H9 (cell line): ENCODE results near the gene PRR14. TPM values are rescaled to one million over a fixed set of nuclear protein-coding genes. Genes with fewer than 3 reads are reported as not detected.
"Not testable (repeated sequence)": the region's sequence is repeated elsewhere in the genome, so short reads cannot be mapped to it uniquely, and the experiment has no call there.

Source experiments
- DNase-seq: peaks from one replicate; pipeline ENCODE4 v3.0.0-alpha.2; 2017
- H2AFZ ChIP-seq: one replicate; pipeline ENCODE4 v1.6.1; 2013; ENCODE audit warnings: mild to moderate bottlenecking, low read length, control low read depth, moderate library complexity
- H2AK5ac ChIP-seq: 2 replicates; pipeline ENCODE4 v1.6.1; 2013; ENCODE audit warnings: low read length, control low read depth, mixed read lengths; ENCODE audit not compliant: insufficient read length
- H2BK120ac ChIP-seq: one replicate; pipeline ENCODE4 v1.6.1; 2013; ENCODE audit warnings: low read depth, mild to moderate bottlenecking, low read length, control low read depth, inconsistent platforms; ENCODE audit not compliant: poor library complexity, severe bottlenecking
- H2BK12ac ChIP-seq: 2 replicates; pipeline ENCODE4 v1.6.1; 2013; ENCODE audit warnings: low read length, control low read depth, mixed read lengths, low read depth; ENCODE audit not compliant: insufficient read length
- H2BK15ac ChIP-seq: 2 replicates; pipeline ENCODE4 v1.6.1; 2013; ENCODE audit warnings: low read depth, low read length, control low read depth
- H2BK20ac ChIP-seq: one replicate; pipeline ENCODE4 v1.6.1; 2013; ENCODE audit warnings: low read depth, mild to moderate bottlenecking, low read length, control low read depth, inconsistent platforms; ENCODE audit not compliant: poor library complexity, severe bottlenecking
- H2BK5ac ChIP-seq: 2 replicates; pipeline ENCODE4 v1.6.1; 2013; ENCODE audit warnings: low read length, control low read depth, mixed read lengths; ENCODE audit not compliant: insufficient read length
- H3K14ac ChIP-seq: 2 replicates; pipeline ENCODE4 v1.6.1; 2013; ENCODE audit warnings: low read length, control low read depth; ENCODE audit not compliant: insufficient read depth
- H3K18ac ChIP-seq: 2 replicates; pipeline ENCODE4 v1.6.1; 2013; ENCODE audit warnings: low read depth, mild to moderate bottlenecking, mixed read lengths, low read length, control low read depth; ENCODE audit not compliant: insufficient read length
- H3K23ac ChIP-seq: 2 replicates; pipeline ENCODE4 v1.6.1; 2013; ENCODE audit warnings: low read length, control low read depth, mixed read lengths, low read depth; ENCODE audit not compliant: insufficient read length
- H3K23me2 ChIP-seq: 2 replicates; pipeline ENCODE4 v1.6.1; 2013; ENCODE audit warnings: low read depth, mild to moderate bottlenecking, mixed read lengths, low read length, control low read depth; ENCODE audit not compliant: insufficient read length, poor library complexity, severe bottlenecking
- H3K27ac ChIP-seq: 2 replicates; pipeline ENCODE4 v1.5.1; 2013; ENCODE audit warnings: low read length, control low read depth, mixed read lengths, low read depth; ENCODE audit not compliant: insufficient read length
- H3K27me3 ChIP-seq: 2 replicates; pipeline ENCODE4 v1.6.1; 2013; ENCODE audit warnings: low read length, control low read depth, inconsistent platforms; ENCODE audit not compliant: insufficient read depth
- H3K4ac ChIP-seq: 2 replicates; pipeline ENCODE4 v1.6.1; 2013; ENCODE audit warnings: low read depth, mild to moderate bottlenecking, control low read depth, inconsistent platforms, low read length, moderate library complexity
- H3K4me1 ChIP-seq: 2 replicates; pipeline ENCODE4 v1.6.1; 2013; ENCODE audit warnings: low read length, control low read depth, inconsistent platforms; ENCODE audit not compliant: insufficient read depth
- H3K4me2 ChIP-seq: 2 replicates; pipeline ENCODE4 v1.6.1; 2013; ENCODE audit warnings: low read length, control low read depth, mixed read lengths; ENCODE audit not compliant: insufficient read length, insufficient read depth
- H3K56ac ChIP-seq: 2 replicates; pipeline ENCODE4 v1.6.1; 2013; ENCODE audit warnings: low read depth, mild to moderate bottlenecking, mixed read lengths, low read length, control low read depth; ENCODE audit not compliant: insufficient read length
- H3K79me1 ChIP-seq: 2 replicates; pipeline ENCODE4 v1.6.1; 2013; ENCODE audit warnings: low read depth, mild to moderate bottlenecking, moderate library complexity, low read length, control low read depth, inconsistent platforms; ENCODE audit not compliant: insufficient read depth, poor library complexity, severe bottlenecking
- H3K79me2 ChIP-seq: 2 replicates; pipeline ENCODE4 v1.6.1; 2013; ENCODE audit warnings: low read length, control low read depth, inconsistent platforms; ENCODE audit not compliant: insufficient read depth
- H3K9ac ChIP-seq: 2 replicates; pipeline ENCODE4 v1.6.1; 2013; ENCODE audit warnings: low read length, control low read depth, mixed read lengths; ENCODE audit not compliant: insufficient read length; ENCODE audit errors: extremely low read depth
- H3K9me3 ChIP-seq: one replicate; pipeline ENCODE4 v1.6.1; 2013; ENCODE audit warnings: low read depth, low read length, inconsistent platforms; ENCODE audit not compliant: control insufficient read depth
- H3T11ph ChIP-seq: one replicate; pipeline ENCODE4 v1.6.1; 2013; ENCODE audit warnings: mild to moderate bottlenecking, low read length, control low read depth, inconsistent platforms
- H4K20me1 ChIP-seq: one replicate; pipeline ENCODE4 v1.6.1; 2013; ENCODE audit not compliant: control insufficient read depth, insufficient read length, insufficient read depth
- H4K5ac ChIP-seq: 2 replicates; pipeline ENCODE4 v1.6.1; 2013; ENCODE audit warnings: low read depth, mild to moderate bottlenecking, mixed read lengths, low read length, control low read depth; ENCODE audit not compliant: insufficient read length
- H4K8ac ChIP-seq: replicated peaks from 2 replicates; pipeline ENCODE4 v1.6.1; 2013; ENCODE audit warnings: low read length, control low read depth, mixed read lengths, low read depth; ENCODE audit not compliant: insufficient read length
- H4K91ac ChIP-seq: 2 replicates; pipeline ENCODE4 v1.6.1; 2013; ENCODE audit warnings: low read depth, mild to moderate bottlenecking, moderate library complexity, mixed read lengths, low read length, control low read depth; ENCODE audit not compliant: insufficient read length
- H3K27ac Mint-ChIP-seq, 3 experiments: 2 replicates in 2 of 3; 3 replicates in 1 of 3; pipeline ENCODE4 v1.8.0; 2020 to 2021; ENCODE audit warnings: mixed read lengths in 3 of 3, mild to moderate bottlenecking in 1 of 3, moderate library complexity in 1 of 3
- H3K27me3 Mint-ChIP-seq: 2 replicates; pipeline ENCODE4 v1.8.0; 2021; ENCODE audit warnings: low read depth, mild to moderate bottlenecking, moderate library complexity, mixed read lengths
- H3K36me3 Mint-ChIP-seq, 3 experiments: 2 replicates in 2 of 3; 3 replicates in 1 of 3; pipeline ENCODE4 v1.8.0; 2020 to 2021; ENCODE audit warnings: low read depth in 3 of 3, mixed read lengths in 3 of 3; ENCODE audit not compliant: insufficient read depth in 1 of 3
- H3K4me1 Mint-ChIP-seq, 2 experiments: 2 replicates each; pipeline ENCODE4 v1.8.0; 2020; ENCODE audit warnings: mixed read lengths in 2 of 2
- H3K4me3 Mint-ChIP-seq, 2 experiments: 2 replicates in 1 of 2; 3 replicates in 1 of 2; pipeline ENCODE4 v1.8.0; 2020 to 2021; ENCODE audit warnings: mild to moderate bottlenecking in 2 of 2, mixed read lengths in 2 of 2, moderate library complexity in 1 of 2
- H3K9me3 Mint-ChIP-seq, 2 experiments: 2 replicates in 1 of 2; 3 replicates in 1 of 2; pipeline ENCODE4 v1.8.0; 2020; ENCODE audit warnings: mild to moderate bottlenecking in 2 of 2, mixed read lengths in 2 of 2, moderate library complexity in 1 of 2
- WGBS: extraction: QIAGEN DNeasy Blood & Tissue Kit; methylation state at CpG from one replicate; pipeline ENCODE4 v1.1.7; 2013; ENCODE audit warnings: missing lambda C conversion rate, low lambda C conversion rate, mixed read lengths; ENCODE audit not compliant: insufficient read length; ENCODE audit errors: extremely low coverage; 5-methylcytosine and 5-hydroxymethylcytosine counted together
- total RNA-seq: library from RNA; stranded (reverse); gene quantifications from 2 replicates; pipeline ENCODE4 v1.2.1, GENCODE V29; 2021
- TF ChIP-seq, protein P1 (sequence below): fragments of 200-600 bp; sonication (generic); conservative IDR thresholded peaks from 3 replicates; pipeline ENCODE4 v1.8.0; 2021; ENCODE audit warnings: antibody characterized with exemption, mild to moderate bottlenecking

Gene PRR14
- total RNA-seq, 1 experiment from 2014 or later, result 11.6 TPM

DNA sequence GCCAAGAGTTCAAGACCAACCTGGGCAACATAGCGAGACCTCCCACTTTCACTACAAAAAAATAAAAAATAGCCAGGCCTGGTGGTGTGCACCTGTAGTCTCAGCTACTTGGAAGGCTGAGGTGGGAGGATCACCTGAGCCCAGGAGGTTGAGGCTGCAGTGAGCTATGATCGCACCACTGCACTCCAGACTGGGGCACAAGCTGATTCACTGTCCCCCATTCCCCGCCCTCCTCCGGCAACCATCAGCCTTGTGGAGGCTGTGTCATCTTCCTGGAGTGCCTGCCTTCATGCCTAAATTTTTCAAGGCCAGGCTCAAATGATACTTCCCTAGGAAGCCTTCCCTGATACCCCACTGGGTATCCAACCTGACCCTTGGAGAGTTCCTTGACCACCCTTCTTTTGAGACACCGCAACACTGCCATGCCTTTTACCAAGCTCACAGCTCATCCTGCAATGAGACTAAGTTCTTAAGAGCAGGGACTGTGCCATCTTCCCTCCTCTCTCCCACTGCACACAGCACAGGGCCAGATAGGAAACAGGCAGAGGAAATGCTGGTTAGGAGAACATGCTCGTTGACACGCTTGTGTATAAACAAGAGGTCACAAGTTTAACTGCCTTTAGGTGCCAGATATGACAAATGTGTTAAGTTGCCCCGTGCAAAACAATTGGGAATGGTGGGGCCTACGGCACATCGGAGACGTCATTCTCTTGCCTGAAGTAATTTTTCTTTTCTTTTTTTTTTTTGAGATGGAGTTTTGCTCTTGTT, 44.4 kb downstream of the PRR14 start:
- no peak overlapping the region for H3K18ac ChIP-seq
- no peak overlapping the region for H3K4ac ChIP-seq
- TF ChIP-seq, protein P1, sequence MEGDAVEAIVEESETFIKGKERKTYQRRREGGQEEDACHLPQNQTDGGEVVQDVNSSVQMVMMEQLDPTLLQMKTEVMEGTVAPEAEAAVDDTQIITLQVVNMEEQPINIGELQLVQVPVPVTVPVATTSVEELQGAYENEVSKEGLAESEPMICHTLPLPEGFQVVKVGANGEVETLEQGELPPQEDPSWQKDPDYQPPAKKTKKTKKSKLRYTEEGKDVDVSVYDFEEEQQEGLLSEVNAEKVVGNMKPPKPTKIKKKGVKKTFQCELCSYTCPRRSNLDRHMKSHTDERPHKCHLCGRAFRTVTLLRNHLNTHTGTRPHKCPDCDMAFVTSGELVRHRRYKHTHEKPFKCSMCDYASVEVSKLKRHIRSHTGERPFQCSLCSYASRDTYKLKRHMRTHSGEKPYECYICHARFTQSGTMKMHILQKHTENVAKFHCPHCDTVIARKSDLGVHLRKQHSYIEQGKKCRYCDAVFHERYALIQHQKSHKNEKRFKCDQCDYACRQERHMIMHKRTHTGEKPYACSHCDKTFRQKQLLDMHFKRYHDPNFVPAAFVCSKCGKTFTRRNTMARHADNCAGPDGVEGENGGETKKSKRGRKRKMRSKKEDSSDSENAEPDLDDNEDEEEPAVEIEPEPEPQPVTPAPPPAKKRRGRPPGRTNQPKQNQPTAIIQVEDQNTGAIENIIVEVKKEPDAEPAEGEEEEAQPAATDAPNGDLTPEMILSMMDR, result no peak
- peaks cover 3% of the 10 kb centered on the region; the same call in 1 of the 2 replicates for H3K4me1 ChIP-seq
- peaks cover 0 to 3% of the 10 kb centered on the region in 2 experiments; a peak in 3 of 5 replicates for H3K9me3 Mint-ChIP-seq
- no peak overlapping the region for H3K14ac ChIP-seq
- no peak overlapping the region for H2BK12ac ChIP-seq
- peaks cover 28 to 38% of the 10 kb centered on the region in 2 experiments for H3K4me1 Mint-ChIP-seq
- no peak overlapping the region for H3K56ac ChIP-seq
- H4K91ac ChIP-seq, result no peak overlapping the region
- H2BK20ac ChIP-seq, result no peak overlapping the region
- H2AK5ac ChIP-seq, result no peak overlapping the region
- no peak overlapping the region for H2BK15ac ChIP-seq
- H3T11ph ChIP-seq, result no peak overlapping the region
- peaks cover 9% of the 10 kb centered on the region for H3K23me2 ChIP-seq
- no peak overlapping the region for H2AFZ ChIP-seq
- H2BK120ac ChIP-seq, result no peak overlapping the region
- no peak overlapping the region; a peak in 1 of 5 replicates for H3K4me3 Mint-ChIP-seq
- DNase-seq, result no peak
- H3K9ac ChIP-seq, result no peak overlapping the region
- H3K27ac ChIP-seq, result no peak overlapping the region
- H3K79me2 ChIP-seq, result peaks cover 6% of the 10 kb centered on the region; the same call in 1 of the 2 replicates
- H4K5ac ChIP-seq, result no peak overlapping the region
- H4K8ac ChIP-seq, result no peak overlapping the region
- H4K20me1 ChIP-seq, result peaks cover 2% of the 10 kb centered on the region
- H3K36me3 Mint-ChIP-seq, result peaks cover 0 to 8% (median 6%) of the 10 kb centered on the region in 3 experiments; a peak in 5 of 7 replicates
- peaks cover 77% of the 10 kb centered on the region for H3K27me3 Mint-ChIP-seq
- WGBS, result no CpG with 5 or more reads among the region's 11 CpGs
- H2BK5ac ChIP-seq, result no peak overlapping the region
- peaks cover 47% of the 10 kb centered on the region for H3K27me3 ChIP-seq
- H3K23ac ChIP-seq, result no peak overlapping the region
- no peak overlapping the region for H3K4me2 ChIP-seq
- no peak overlapping the region for H3K27ac Mint-ChIP-seq
- H3K9me3 ChIP-seq, result no peaks in the 10 kb centered on the region
- H3K79me1 ChIP-seq, result peaks cover 2% of the 10 kb centered on the region

GRCh38 chr16:30696646-30697045, 45.9 kb downstream of the PRR14 start:
- H4K20me1 ChIP-seq, H3K9me3 Mint-ChIP-seq, H3K23ac ChIP-seq: not testable (repeated sequence)

More at GRCh38 chr16:30696646-30697045, 45.9 kb downstream of the PRR14 start:
- not testable (repeated sequence) for H3K18ac ChIP-seq, H2BK12ac ChIP-seq, H3T11ph ChIP-seq, H3K4ac ChIP-seq, H3K79me1 ChIP-seq, DNase-seq, H3K14ac ChIP-seq, H4K8ac ChIP-seq, H3K23me2 ChIP-seq, H3K4me3 Mint-ChIP-seq, H3K9ac ChIP-seq, H3K9me3 ChIP-seq, H2AK5ac ChIP-seq, H2BK15ac ChIP-seq, H3K79me2 ChIP-seq, H2BK5ac ChIP-seq, H3K4me2 ChIP-seq, H3K27ac ChIP-seq, H3K4me1 ChIP-seq, H2BK120ac ChIP-seq, H3K56ac ChIP-seq, H4K91ac ChIP-seq, H2AFZ ChIP-seq, H3K27ac Mint-ChIP-seq, H2BK20ac ChIP-seq, H4K5ac ChIP-seq
- H3K36me3 Mint-ChIP-seq, result peaks cover 6 to 21% (median 19%) of the 10 kb centered on the region in 3 experiments
- peaks cover 62% of the 10 kb centered on the region for H3K27me3 Mint-ChIP-seq
- H3K4me1 Mint-ChIP-seq, result peaks cover 28 to 38% of the 10 kb centered on the region in 2 experiments
- H3K27me3 ChIP-seq, result peaks cover 32% of the 10 kb centered on the region
- no CpG with 5 or more reads among the region's 3 CpGs for WGBS
